Cardiac fibroblast (primary cell): ENCODE data around the gene DHCR7.

ENCODE experiments used
- DNase-seq, 2 donors: peaks; one replicate each; pipeline versions ENCODE4 v3.0.0 to v3.0.0-alpha.2; 2010; ENCODE audit warnings: low read depth in 2 of 2
- H3K4me3 ChIP-seq, 2 donors: replicated peaks in 1 of 2; 1 replicate in 1 of 2; 2 replicates in 1 of 2; pipeline ENCODE4 v1.5.1; 2011; ENCODE audit warnings: low read depth in 2 of 2, low read length in 2 of 2, mild to moderate bottlenecking in 2 of 2, moderate library complexity in 1 of 2
- CTCF ChIP-seq: IDR thresholded peaks from one replicate; pipeline ENCODE4 v1.5.1; 2011; ENCODE audit warnings: low read depth, mild to moderate bottlenecking, low read length, inconsistent platforms

DHCR7 gene

DNA sequence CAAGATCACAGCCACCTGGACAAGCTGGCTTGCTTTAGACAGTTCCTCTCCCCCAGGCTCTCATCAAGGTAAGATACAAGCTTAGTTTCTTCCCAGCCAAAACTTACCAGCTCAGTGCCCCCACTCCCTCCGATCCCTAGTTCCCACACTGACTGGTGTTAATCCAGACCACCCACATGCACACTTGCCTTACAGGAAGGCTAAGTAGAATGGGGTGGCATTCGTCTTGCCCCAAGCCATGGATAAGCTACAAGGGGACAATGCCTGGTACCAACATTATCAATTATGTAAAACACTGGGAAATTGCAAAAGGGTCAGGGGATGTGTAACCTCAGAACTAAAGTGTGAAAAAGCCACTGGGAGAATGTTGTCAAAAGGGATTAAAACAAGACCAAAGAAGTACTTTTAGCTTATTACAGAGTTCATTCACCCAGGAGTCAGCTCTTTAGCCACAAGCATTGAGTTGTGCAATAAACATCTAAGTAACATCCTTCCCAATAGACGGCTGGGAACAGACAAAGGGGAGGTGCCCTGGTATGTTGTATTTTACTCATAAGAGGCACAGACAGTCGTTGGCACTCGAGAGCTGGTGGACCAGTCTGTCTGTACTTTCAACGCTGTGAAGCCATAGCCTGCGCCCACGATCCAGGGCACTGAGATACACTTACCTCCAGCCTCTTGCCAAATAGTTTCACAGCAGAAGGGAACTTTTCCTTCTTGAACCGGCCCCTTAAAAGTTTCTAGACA, 1.1 kb downstream of the DHCR7 start:
- peak overlapping the region; percentile 84 to 92 for H3K4me3 ChIP-seq
- no peak for TF ChIP-seq CTCF
- DNase-seq = peak; percentile 82 to 91

- no peak overlapping the region for H3K4me3 ChIP-seq
These were observed 2.0 kb downstream of the DHCR7 start for GRCh38 chr11:71446150-71446549.

DNA sequence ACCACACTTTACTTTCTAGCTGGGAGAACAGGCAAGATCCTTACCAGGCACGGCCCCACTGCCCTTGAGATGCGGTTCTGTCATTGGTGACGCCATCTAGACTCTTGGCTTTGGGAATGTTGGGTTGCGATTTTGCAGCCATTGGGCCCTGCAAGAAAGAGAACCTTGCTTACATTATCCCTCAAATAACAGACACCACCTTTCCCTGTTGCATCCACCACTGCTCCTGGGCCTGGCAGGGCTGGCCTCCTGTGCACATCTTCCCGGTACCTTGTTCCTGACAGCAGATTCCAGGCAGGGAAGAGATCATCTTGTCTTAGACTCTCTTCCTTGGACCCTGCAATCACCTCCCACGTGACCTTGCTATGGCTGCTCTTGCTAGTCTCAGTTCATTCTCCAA, 3.4 kb downstream of the DHCR7 start:
- DNase-seq = no peak
- TF ChIP-seq CTCF = no peak
- H3K4me3 ChIP-seq = no peak overlapping the region

More at GRCh38 chr11:71446150-71446549, 2.0 kb downstream of the DHCR7 start:
- no peak for TF ChIP-seq CTCF
- DNase-seq = no peak

DNA sequence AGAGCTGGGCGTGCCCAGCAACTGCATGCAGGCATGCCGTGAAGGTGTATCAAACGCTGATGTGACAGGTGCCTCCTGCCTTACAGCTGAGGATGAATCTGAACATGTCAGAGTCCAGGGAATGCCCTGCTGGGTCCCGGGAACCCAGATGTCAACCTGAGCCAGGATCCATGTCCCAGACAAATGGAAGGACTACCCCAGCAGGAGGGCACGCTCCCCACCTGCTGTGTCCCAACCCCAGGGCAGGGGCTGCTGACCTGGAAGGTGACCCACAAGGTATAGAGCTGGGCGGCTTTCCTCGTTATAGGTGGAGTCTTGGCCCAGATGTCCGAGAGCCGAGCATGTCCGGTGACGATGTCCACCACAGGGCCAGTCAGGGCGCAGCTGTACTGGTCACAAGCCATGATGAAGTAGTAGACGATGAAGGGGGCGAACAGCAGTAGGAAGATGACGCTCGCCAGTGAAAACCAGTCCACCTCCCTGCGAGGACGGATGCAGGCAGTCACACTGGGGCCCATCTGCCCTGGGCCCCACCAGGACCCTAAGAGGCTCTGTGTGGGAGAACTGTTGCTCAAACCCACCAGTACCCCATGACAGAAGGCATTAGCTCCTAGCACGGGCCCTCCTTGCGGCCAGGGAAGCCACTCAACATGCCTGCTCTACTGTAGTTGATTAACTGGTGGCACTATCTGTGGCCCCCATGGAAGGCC, 4.3 kb downstream of the DHCR7 start:
- TF ChIP-seq CTCF = no peak
- DNase-seq = no peak
- no peak overlapping the region for H3K4me3 ChIP-seq

DNA sequence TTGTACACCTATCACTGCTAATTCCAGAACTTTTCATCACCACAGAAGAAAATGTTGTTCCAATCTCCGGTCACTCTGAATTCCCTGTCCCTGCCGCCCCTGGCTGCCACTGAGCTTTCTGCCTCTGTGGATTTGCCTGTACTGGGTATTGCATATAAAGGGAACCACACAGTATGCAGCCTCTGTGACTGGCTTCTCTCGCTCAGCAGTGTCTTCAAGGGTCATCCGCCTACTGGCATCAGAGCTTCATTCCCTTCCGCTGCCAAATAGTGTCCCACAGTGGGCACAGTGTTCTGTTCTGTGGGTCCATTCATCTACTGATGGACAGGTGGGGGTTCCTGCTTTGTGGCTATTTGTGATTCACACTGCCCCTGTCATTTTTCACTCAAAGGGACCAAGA, 5.3 kb downstream of the DHCR7 start:
- TF ChIP-seq CTCF = no peak

GRCh38 chr11:71442123-71442522, 6.1 kb downstream of the DHCR7 start:
- TF ChIP-seq CTCF = no peak
- DNase-seq = no peak
- no peak overlapping the region for H3K4me3 ChIP-seq

More for the DNA sequence above, 5.3 kb downstream of the DHCR7 start:
- DNase-seq = no peak
- H3K4me3 ChIP-seq = no peak overlapping the region
